ENCODE measurements around the gene OR2M7.
"Not testable (repeated sequence)": the region's sequence is repeated elsewhere in the genome, so short reads cannot be mapped to it uniquely, and the experiment has no call there.

Gene OR2M7, protein sequence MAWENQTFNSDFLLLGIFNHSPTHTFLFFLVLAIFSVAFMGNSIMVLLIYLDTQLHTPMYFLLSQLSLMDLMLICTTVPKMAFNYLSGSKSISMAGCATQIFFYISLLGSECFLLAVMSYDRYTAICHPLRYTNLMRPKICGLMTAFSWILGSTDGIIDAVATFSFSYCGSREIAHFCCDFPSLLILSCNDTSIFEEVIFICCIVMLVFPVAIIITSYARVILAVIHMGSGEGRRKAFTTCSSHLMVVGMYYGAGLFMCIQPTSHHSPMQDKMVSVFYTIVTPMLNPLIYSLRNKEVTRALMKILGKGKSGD

DNA sequence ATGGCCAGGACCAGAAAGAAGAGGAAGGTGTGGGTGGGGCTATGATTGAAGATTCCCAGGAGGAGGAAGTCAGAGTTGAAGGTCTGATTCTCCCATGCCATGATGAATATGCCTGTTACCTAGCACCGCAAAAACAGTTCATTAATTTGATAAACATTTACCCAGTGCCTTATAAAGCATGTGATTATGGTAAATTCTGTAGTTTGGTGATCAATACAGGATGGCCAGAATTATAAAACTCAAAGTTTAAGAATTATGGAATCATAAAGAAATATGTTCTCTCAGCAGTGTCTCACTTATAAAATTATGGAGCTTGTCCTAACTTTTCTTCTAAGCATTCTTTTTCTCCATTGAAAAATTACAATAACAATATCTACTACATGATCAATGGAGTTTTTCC, at the start of gene OR2M7:
OR2M7 (minus strand) TSS at position 101 of the 400 bp plus-strand sequence; CDS start at position 101, 0 bp downstream.
- no peak for DNase-seq (ENCODE audit: low read depth)

DNA sequence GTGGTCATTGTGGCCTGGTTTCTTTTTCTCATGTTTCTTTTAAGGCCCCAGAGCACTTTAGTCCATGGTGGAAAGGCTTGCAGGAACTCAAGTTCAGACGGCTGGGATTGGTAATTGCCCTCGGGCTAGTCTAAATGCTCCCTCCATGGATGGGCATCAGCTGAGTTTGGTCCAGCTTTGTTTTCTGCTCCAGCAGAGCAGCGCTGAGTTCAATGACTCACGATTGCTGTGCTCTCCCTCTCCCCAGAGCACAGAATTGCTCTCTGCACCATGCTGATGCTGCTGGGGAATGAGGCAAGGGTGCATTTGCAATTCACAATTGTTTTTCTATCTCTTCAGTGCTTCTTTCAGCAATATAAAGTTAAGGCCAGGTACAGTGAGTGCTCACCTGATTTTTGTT, 49.4 kb upstream of the OR2M7 start:
- DNase-seq (ENCODE audit: low read depth) = no peak

DNA sequence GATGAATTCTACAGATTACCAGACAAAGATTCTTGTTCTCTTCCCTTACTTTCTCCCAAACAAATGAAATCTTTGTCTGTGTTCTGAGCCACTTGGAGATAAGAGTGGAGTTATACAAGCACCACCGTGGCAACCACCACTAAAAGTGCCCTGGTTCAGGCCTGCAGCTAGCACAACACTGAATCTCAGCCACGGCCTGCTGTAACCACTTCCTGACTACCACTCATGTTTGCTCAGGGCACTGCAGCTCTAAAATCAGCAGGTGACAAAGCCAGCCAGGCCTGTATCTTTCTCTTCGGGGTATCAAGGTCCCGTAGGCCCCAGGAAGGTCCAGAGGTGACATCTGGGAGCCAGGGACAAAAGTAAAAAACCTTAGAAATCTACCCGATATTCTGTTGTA, 48.0 kb upstream of the OR2M7 start:
- DNase-seq (ENCODE audit: low read depth) = no peak

DNA sequence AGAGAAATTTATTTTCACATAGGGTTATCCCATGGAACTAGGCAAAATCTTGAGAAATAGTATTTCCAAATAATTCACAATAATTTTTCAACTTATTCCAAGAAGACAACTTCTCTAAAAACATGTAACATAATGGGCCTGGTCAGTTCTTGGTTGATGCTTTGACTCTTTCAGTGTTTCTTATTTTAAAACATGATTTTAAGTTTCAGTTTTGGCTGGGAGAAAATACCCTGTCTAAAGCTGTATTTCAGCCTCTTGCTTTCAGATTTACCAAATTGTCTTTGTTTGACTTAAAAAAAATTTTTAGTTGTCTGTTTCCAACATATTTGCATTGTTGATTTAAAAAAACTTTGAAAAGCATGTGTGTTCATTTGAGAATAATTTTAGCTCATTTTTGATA, 42.2 kb upstream of the OR2M7 start:
- DNase-seq (ENCODE audit: low read depth) = no peak

DNA sequence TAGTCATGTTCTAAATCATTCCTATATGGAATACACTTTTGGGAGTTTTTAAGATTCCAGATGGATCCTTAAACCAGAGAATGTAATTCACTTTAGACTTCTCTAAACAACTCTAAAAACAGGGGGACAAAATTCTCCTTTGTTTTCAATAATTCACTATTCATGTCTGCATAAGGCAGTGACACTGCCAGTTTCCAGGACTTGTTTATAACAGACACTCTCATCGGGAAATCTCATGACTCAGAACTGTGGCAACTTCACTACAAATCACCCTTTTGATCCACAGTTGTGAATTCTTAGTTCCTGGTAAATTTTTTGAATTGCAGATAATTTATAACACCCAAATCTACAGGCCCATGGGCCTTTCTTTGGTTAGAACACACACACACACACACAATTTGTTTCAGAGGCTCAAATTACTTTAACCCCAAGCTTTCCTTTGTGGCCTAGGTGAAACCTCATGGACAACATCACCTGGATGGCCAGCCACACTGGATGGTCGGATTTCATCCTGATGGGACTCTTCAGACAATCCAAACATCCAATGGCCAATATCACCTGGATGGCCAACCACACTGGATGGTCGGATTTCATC, 36.9 kb upstream of the OR2M7 start, which contains the start of gene OR2T4:
OR2T4 (plus strand) TSS at position 545 of the 595 bp plus-strand sequence; CDS start at position 545, 0 bp downstream.
- no peak for DNase-seq (ENCODE audit: low read depth)

DNA sequence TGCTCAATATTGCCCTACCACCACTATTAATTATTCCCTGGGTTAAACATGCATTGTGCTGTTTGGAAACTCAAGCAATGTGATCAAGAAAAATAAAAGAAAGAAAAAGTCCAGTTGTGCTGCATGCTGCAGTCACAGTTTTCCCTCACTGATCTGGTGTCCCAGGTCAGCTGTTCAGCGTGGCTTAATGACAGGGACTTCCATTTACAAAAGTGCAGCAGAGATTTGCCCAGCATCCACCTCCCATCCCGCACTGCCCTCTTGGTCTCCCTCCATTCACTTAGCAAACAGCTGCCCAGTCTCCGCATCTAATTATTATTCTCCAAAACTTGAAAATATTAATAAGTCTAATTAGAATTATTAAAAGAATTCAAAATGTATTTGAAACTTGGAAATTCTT, 35.0 kb upstream of the OR2M7 start:
- DNase-seq (ENCODE audit: low read depth) = no peak

- no peak for DNase-seq (ENCODE audit: low read depth)
Observed at GRCh38 chr1:248348475-248348874, 24.1 kb upstream of the OR2M7 start, which contains the start of gene OR14C36. TSS of gene OR14C36 (plus strand) at chr1:248348775. CDS start at chr1:248348775, 0 bp downstream.

DNA sequence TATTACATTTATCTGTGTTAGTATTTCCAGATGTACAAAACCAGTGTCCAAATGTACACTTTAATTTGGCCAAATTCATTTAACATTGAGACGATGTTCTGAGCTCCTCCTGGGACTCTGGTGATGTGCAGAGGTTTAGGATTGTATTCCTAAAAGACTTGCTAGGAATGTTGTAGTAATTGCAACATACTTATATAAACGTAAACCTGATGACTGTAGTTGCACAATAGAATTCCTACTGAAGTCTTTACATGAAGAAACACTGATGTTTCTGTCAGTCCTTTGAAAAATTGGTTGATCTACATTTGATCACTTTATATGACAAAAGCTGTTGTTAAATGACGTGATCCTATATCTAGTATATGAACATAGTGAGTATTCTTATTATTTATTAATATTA, 19.1 kb upstream of the OR2M7 start:
- DNase-seq (ENCODE audit: low read depth) = no peak

DNA sequence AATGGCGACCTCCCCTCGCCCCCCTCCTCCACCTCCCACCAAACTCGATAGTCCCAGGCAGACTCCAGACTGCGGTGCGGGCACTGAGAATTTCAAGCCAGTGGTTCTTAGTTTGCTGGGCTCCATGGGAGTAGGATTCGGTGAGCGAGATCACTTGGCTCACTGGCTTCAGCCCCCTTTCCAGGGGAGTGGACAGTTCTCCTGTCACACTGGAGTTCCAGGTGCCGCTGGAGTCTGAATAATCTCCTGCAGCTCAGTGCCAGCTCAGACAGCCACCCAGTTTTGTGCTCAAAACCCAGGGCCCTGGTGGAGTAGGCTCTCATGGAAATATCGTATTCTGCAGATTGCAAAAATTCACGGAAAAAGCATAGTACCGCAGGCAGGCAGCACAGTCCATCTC, 7.6 kb downstream of the OR2M7 start:
- DNase-seq (ENCODE audit: low read depth) = no peak

GRCh38 chr1:248306740-248307139, 17.6 kb downstream of the OR2M7 start:
- DNase-seq (ENCODE audit: low read depth) = not testable (repeated sequence)

DNA sequence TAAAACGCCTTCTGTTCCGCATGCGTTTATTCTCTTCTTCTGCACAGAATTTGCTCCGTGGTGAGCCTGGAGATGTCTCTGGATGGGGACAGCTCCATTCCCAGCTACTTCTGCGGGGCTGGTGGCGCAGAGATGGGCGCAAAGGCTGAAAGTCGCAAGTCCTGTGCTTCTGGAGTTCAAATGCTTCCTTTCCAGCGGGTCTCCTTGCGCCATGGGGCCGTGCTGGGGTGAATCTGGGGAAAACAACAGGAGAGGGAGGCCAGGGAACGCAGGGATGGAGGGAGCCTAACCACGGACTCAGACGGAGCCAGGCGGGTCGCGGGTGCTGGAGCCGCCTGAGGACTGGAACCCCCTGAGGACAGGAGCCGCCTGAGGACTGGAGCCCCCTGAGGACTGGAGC, 18.3 kb downstream of the OR2M7 start:
- DNase-seq (ENCODE audit: low read depth) = no peak

- not testable (repeated sequence) for DNase-seq (ENCODE audit: low read depth)
Observed at GRCh38 chr1:248305672-248306071, 18.7 kb downstream of the OR2M7 start.

- DNase-seq (ENCODE audit: low read depth) = no peak
Observed at GRCh38 chr1:248303324-248303723, 21.0 kb downstream of the OR2M7 start, which contains the start of gene OR2T12. TSS of gene OR2T12 (minus strand) at chr1:248303424. CDS start at chr1:248295578, 7,846 bp downstream.

DNA sequence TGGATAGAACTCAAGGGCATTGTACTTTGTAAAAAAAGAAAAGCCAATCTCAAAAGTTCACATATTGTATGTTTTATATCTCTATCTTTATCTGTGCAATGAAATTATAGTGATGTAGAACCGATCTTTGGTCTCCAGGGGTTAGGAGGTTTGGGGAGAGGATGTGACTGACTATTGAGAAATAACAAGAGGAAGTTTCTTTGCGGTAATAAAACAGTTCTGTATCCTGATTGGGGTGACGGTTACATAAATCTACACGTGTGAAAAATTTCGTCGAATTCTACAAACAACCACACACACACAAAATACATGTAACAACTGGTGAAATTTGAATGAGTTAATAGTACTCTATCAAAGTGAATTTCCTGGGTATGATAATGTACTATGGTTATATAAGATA, 36.0 kb downstream of the OR2M7 start:
- DNase-seq (ENCODE audit: low read depth) = no peak

DNA sequence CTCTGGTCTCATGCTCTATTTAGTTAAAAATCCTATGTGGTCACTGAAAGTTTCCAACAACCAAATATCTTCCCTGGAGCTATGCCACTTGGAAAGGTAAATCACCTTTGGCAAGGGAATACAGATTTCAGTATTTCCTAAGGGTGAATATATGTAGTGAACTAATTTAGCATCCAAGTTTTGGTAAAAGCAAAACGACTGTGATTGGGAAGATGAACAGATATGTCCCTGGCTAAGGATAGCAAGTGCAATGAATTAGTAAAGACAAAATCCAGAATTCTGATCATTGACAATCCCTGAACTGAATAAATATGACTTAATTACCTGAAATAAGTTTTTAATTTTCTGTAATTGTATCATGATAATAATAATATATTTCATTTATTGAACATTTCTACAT, 46.5 kb downstream of the OR2M7 start, which contains the start of gene OR2T33:
OR2T33 (minus strand) TSS at position 101 of the 400 bp plus-strand sequence. CDS start 4,162 bp downstream, outside the sequence.
- no peak for DNase-seq (ENCODE audit: low read depth)

Measured in CMK (cell line).